ENCODE data around the gene DNAJC6. TPM values are rescaled to one million over a fixed set of nuclear protein-coding genes. Genes with fewer than 3 reads are reported as not detected.

Gene DNAJC6
- total RNA-seq, 6 donors from 2014 or later: 3.5 to 5.9 (median 5.2) TPM

DNA sequence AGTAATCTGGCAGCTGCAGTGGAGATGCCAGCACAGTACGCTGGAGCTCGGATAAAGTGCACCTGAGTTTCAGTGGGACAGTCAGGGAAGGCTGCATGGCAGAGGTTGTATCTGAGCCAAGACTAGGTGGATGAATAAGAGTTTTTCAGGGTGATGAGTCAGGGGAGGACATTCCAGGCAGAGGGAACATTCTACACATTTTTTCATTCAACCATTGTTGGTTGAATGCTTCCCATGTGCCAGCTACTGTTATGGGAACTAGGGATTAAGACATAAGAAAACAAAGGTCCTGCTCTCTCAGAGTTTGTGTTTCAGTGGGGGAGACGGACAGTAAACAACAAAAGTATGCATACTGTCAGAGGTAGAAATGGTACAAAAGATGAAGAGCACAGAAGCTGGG lies 116.4 kb downstream of the DNAJC6 start:
- no peaks in the 10 kb centered on the region for H3K9me3 ChIP-seq
- no peak overlapping the region for H3K4me3 ChIP-seq
- peaks cover 15 to 41% (median 38%) of the 10 kb centered on the region in 4 donors for H3K4me1 ChIP-seq
- TF ChIP-seq POLR2AphosphoS5 (IDR thresholded peaks at IDR 0.05) (no peak), POLR2A (IDR thresholded peaks at IDR 0.05) (no peak), EP300 (IDR thresholded peaks at IDR 0.05) (no peak)
- TF ChIP-seq, protein P1, sequence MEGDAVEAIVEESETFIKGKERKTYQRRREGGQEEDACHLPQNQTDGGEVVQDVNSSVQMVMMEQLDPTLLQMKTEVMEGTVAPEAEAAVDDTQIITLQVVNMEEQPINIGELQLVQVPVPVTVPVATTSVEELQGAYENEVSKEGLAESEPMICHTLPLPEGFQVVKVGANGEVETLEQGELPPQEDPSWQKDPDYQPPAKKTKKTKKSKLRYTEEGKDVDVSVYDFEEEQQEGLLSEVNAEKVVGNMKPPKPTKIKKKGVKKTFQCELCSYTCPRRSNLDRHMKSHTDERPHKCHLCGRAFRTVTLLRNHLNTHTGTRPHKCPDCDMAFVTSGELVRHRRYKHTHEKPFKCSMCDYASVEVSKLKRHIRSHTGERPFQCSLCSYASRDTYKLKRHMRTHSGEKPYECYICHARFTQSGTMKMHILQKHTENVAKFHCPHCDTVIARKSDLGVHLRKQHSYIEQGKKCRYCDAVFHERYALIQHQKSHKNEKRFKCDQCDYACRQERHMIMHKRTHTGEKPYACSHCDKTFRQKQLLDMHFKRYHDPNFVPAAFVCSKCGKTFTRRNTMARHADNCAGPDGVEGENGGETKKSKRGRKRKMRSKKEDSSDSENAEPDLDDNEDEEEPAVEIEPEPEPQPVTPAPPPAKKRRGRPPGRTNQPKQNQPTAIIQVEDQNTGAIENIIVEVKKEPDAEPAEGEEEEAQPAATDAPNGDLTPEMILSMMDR (IDR thresholded peaks at IDR 0.05): no peak
- ATAC-seq (ENCODE audit: low FRiP score in 2 of 2) (no peak), DNase-seq (no peak)
- H3K27me3 ChIP-seq: no peaks in the 10 kb centered on the region
- H3K36me3 ChIP-seq: peaks cover 12 to 48% (median 15%) of the 10 kb centered on the region in 4 donors
- WGBS, 2 donors: 96 to 100% methylated on average over 3 of the region's 3 CpGs
- peak overlapping the region in 1 of 4 donors; percentile 7 for H3K27ac ChIP-seq

DNA sequence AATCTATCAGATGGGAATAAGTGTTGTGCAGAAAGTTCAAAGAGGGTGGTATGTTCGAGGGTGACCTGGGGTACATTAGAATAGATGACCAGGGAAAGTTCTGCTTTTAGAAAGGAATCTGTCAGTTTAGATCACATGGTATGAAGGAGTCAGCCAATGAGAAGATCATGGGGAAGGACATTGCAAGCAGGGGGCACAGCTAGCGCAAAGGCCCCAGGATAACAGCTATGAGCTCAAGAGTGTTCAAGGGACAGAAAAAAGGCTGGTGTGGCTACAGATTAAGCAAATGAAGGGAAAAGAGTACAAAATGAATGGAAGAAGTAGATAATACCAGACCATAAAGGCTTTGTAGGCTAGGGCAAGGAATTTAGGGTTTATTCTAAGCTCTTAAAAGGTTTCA lies 119.7 kb downstream of the DNAJC6 start:
- Histone ChIP-seq H3K36me3 (peaks cover 12 to 67% (median 17%) of the 10 kb centered on the region in 4 donors), H3K27me3 (no peaks in the 10 kb centered on the region), H3K27ac (peak overlapping the region; percentile 44 to 88 (median 62)), H3K4me1 (peaks cover 0 to 24% (median 14%) of the 10 kb centered on the region in 4 donors), H3K4me3 (no peak overlapping the region), H3K9me3 (no peaks in the 10 kb centered on the region)
- DNase-seq (no peak), ATAC-seq (ENCODE audit: low FRiP score in 2 of 2) (no peak)
- no peak for TF ChIP-seq EP300 (IDR thresholded peaks at IDR 0.05)
- no peak for TF ChIP-seq POLR2A (IDR thresholded peaks at IDR 0.05)
- WGBS, 2 donors: 96% methylated on average over 2 of the region's 2 CpGs

DNA sequence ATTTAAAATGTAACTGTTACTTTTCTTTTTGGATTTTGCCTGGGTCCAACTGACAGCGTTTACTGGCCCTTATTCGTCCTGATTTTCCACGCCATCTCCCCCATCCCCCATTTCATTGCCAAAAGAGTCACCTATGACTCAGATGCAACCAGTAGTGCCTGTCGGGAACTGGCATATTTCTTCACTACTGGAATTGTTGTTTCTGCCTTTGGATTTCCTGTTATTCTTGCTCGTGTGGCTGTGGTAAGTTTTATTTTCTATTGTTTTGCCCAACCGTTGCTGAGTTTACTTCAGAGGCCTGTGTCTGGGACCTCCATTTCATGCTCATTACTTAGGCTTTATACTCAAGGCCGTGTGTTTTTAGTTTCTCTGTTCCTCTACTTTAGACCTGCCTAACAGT lies 120.5 kb downstream of the DNAJC6 start:
- Histone ChIP-seq H3K36me3 (peaks cover 12 to 72% (median 18%) of the 10 kb centered on the region in 4 donors), H3K27me3 (no peaks in the 10 kb centered on the region), H3K9me3 (no peaks in the 10 kb centered on the region), H3K4me1 (peaks cover 0 to 18% (median 8%) of the 10 kb centered on the region in 4 donors), H3K27ac (peak overlapping the region; percentile 44 to 88 (median 62)), H3K4me3 (no peak overlapping the region)
- peak in 3 of 4 donors; percentile 49 to 82 (median 76) for TF ChIP-seq EP300 (IDR thresholded peaks at IDR 0.05)
- TF ChIP-seq, protein P1 (IDR thresholded peaks at IDR 0.05): no peak
- peak in 1 of 4 donors; percentile 15 for TF ChIP-seq POLR2A (IDR thresholded peaks at IDR 0.05)
- TF ChIP-seq POLR2AphosphoS5 (IDR thresholded peaks at IDR 0.05): peak; percentile 39 to 88
- WGBS, 2 donors: 46 to 56% methylated on average over 7 of the region's 7 CpGs
- ATAC-seq (ENCODE audit: low FRiP score in 2 of 2) (peak in 1 of 2 donors; percentile 38), DNase-seq (no peak)

DNA sequence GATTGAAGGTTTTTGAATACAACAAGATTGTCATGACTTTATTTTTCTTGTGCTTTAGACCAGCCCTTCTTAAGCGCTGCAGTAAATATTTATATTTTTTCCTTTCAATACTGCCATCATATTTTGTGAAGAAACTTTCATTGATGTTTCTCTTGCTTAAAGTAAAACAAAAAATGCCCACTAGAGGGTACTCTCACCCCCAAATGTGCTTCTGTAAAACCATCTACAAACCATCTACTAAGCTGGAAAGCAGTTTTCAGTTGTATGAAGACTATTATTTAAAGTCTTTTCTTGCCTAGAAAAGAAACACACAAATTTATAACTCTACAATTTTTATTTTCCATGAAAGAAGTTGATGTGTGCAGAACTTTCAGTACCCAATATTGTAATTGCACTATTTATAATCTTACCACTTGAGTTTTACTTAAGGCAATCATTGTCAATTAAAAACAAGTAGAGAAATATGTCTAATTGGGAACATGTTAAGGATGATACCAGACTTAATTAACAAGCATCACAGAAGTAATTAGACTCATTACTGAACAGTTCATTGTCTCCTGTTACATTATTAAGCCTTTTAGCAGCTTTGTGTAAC lies 121.9 kb downstream of the DNAJC6 start:
- DNase-seq (no peak), ATAC-seq (ENCODE audit: low FRiP score in 2 of 2) (peak in 1 of 2 donors; percentile 59)
- H3K9me3 ChIP-seq: no peaks in the 10 kb centered on the region
- TF ChIP-seq POLR2AphosphoS5 (IDR thresholded peaks at IDR 0.05) (no peak), POLR2A (IDR thresholded peaks at IDR 0.05) (no peak), EP300 (IDR thresholded peaks at IDR 0.05) (no peak)
- TF ChIP-seq, protein P1 (IDR thresholded peaks at IDR 0.05): peak in 5 of 6 experiments; percentile 29 to 53 (median 43)
- H3K4me3 ChIP-seq: no peak overlapping the region
- peaks cover 0 to 18% (median 6%) of the 10 kb centered on the region in 4 donors for H3K4me1 ChIP-seq
- H3K36me3 ChIP-seq: peaks cover 3 to 65% (median 10%) of the 10 kb centered on the region in 4 donors
- peak overlapping the region in 2 of 4 donors; percentile 57 to 88 for H3K27ac ChIP-seq
- 44 to 50% methylated on average over 1 of the region's 1 CpG for WGBS, 2 donors
- H3K27me3 ChIP-seq: no peaks in the 10 kb centered on the region

DNA sequence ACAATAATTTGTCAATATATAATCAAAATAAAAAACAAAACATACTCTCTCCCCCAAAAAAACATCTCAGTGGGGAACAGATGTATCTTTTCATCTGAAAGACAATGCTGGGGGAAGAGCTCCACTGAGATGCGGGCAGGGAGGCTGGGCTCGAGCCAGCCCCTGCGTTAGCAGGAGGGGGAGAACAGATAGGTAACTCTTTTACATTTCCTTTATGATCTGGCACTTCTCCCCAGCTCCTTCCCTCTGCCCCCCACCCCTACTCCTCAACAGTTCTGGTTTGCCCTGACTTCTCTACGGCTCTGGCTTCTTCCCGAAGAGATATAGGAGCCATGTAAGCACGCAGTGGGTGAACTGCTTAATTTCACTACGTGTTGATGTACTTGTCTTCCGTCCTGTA lies 123.6 kb downstream of the DNAJC6 start:
- DNase-seq (no peak), ATAC-seq (ENCODE audit: low FRiP score in 2 of 2) (no peak)
- Histone ChIP-seq H3K9me3 (no peaks in the 10 kb centered on the region), H3K36me3 (peaks cover 0 to 48% (median 6%) of the 10 kb centered on the region in 4 donors), H3K4me3 (no peak overlapping the region), H3K4me1 (peaks cover 0 to 18% (median 6%) of the 10 kb centered on the region in 4 donors), H3K27ac (no peak overlapping the region), H3K27me3 (no peaks in the 10 kb centered on the region)
- TF ChIP-seq, protein P1 (IDR thresholded peaks at IDR 0.05): no peak
- TF ChIP-seq POLR2AphosphoS5 (IDR thresholded peaks at IDR 0.05) (no peak), POLR2A (IDR thresholded peaks at IDR 0.05) (no peak), EP300 (IDR thresholded peaks at IDR 0.05) (no peak)
- WGBS, 2 donors: 81 to 82% methylated on average over 8 of the region's 8 CpGs
